GM18861 (cell line): Measurements from ENCODE around the gene OR6C74.

Source experiments
- ATAC-seq: cut with Tn5 transposase; IDR thresholded peaks from one replicate; pipeline ENCODE4 v1.9.1; 2021; ENCODE audit not compliant: unreplicated experiment

Gene OR6C74

GRCh38 chr12:55244309-55244708 lies at the start of gene OR6C74:
Gene OR6C74, plus strand, starts transcription at chr12:55244609. Its CDS starts 2,679 bp downstream, at chr12:55247288.
- ATAC-seq, result no peak

DNA sequence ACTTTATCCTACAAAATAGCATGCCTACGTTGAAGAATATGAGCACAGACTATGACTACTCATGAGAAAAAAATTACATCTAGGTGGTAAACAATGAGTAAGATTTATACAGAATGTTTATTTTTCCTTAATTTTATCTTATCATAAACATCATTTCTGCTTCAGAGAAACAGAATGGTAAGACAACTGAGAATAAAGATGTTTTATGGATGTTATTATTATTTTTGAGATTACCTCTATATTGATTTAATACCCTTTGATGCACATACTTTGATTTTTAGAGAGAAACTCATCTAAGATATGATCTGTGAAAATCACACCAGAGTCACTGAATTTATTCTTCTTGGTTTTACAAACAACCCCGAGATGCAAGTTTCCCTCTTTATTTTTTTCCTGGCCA lies 23.7 kb upstream of the OR6C74 start, which contains the start of gene OR10A7:
TSS of gene OR10A7 (plus strand) at position 301 of the 400 bp plus-strand sequence. CDS start at position 301, 0 bp downstream.
- ATAC-seq, result no peak

DNA sequence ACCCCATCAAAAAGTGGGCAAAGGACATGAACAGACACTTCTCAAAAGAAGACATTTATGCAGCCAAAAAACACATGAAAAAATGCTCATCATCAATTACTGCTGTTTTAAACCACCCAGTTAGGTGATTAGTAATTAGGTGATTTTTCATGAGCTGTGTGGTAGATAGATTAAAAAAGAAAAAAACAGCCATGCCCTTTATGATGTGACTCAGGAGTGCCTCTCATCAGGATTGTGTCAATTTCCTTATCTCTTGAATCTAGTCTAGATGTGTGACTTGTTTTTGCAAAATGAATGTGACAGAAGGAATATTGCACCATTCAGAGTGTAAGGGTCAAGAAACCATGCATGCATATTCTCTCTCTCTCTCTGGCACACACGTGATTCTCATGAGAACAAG lies 17.9 kb upstream of the OR6C74 start:
- no peak for ATAC-seq

DNA sequence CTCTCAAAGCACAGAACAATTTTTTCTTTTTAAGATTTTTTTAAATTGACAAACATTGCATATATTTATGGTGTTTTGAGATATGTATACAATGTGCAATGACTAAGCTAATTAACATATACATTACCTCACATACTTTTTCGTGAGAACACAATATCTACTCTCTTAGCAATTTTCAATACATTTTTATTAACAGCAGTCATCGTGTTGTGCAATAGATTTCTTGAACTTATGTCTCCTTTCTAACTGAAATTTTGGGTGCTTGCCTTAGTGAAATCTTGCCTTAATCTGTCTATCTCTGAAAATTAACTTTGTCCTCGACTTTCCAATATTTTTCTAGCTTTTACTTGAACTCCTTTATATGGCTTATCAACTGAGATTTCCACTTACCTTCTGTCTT lies 16.8 kb upstream of the OR6C74 start:
- no peak for ATAC-seq

- ATAC-seq, result no peak
Measured at GRCh38 chr12:55246159-55246558, 1.8 kb downstream of the OR6C74 start.

DNA sequence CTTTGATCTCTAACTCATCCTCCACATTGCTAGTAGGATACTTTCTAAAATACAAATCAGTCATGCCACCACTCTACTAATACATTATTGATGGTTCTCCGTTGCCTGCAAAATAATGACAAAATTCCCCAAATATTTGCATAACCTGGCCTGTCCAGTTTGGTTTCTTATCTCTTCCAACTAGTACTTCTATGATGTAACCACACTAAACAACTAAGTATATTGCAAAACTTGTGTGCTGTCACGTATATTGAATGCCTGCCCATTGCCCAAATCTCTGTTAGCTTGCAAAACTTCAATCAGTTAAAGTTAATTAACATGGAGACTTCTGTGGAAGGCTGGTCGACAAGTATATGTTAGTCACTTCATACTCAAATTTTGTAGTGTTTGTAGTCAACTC lies 6.5 kb downstream of the OR6C74 start:
- no peak for ATAC-seq

DNA sequence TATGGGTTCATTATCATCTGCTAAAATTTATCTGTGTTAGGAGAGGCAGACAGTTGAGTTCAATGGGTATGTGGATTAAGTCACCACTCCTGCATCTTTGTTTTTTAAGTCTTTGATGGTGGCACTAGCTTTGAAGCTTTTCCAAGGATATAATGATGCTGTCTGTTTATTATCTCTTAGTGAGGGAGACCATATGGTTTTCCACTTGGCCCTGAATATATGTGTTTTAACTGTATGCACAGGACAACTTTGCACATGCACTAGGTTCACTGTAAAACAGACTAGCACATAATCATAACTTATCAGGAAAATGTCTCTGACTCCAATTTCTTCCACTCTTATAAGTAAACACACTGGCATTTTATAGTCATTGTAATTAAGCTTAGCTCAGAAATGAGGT lies 8.9 kb downstream of the OR6C74 start:
- ATAC-seq, result no peak

DNA sequence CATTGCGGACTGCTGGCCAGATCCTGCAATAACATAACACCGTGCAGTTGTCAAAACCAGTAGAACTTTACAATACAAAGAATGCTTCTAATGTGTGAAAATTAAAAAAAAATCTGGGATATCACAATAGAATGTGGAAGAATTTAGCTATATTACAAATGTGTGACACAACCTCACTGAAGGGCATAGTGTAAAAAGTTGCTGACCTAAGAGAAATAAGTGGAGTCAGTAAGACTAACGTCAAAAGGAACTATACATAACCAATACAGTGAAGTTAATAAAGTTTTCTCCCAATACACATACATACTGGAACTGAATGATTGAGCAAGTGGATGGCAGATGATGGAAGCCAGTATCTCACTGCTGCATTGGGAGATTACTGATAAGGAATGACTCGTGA lies 12.4 kb downstream of the OR6C74 start:
- ATAC-seq, result no peak

DNA sequence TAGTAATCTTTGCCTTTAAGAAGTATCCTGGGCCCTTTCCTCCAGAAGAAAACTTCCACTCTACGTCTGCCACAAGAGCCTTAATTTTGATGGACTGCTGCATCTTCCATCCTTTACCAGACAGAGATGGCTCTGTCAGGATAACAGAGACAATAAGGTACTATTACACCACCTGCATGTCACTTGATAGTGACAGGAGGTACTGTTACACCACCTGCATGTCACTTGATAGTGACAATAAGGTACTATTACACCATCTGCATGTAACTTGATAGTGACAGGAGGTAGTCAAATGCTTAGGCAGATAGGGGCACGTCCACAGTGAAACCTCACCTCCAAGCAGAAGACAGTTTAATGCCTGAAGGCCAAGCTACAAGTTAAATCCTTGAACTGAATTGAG lies 13.9 kb downstream of the OR6C74 start:
- no peak for ATAC-seq

DNA sequence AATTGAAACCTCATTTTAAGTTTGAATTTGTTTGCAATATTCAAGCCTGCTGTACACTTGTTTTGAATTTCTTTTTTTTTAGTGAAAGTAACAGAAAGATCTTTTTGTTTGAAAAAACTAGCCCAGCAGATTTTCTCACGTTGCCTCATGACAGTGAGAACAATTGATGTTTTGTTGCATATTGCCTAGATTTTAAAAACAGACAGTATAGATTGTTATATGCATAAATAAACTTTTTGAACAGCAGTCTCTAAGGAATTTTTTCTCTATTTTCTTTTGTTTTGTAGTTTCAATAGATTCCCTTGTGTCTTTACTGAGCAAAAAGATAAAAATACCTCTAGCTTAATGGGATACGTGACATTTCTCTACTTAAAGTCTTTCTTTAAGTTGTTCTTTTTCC lies 36.6 kb downstream of the OR6C74 start:
- ATAC-seq, result no peak

- ATAC-seq, result no peak
Measured at GRCh38 chr12:55289999-55290398, 45.6 kb downstream of the OR6C74 start.
